Kidney epithelial cell (primary cell): ENCODE data around the gene HP1BP3. TPM values are rescaled to one million over a fixed set of nuclear protein-coding genes. Genes with fewer than 3 reads are reported as not detected.
A peak's percentile ranks its signal among the peaks of the same experiment; 100 is the strongest.

Source experiments
- DNase-seq: peaks from one replicate; pipeline ENCODE4 v3.0.0-alpha.2; 2010; ENCODE audit warnings: low read depth
- H3K27me3 ChIP-seq: 2 replicates; pipeline ENCODE4 v1.6.0; 2011; ENCODE audit warnings: low read length; ENCODE audit not compliant: control insufficient read depth, insufficient read depth
- H3K36me3 ChIP-seq: 2 replicates; pipeline ENCODE4 v1.5.1; 2011; ENCODE audit warnings: low read length; ENCODE audit not compliant: control insufficient read depth, insufficient read depth
- H3K4me3 ChIP-seq: 2 replicates; pipeline ENCODE4 v1.5.1; 2011; ENCODE audit warnings: low read depth, mild to moderate bottlenecking, control low read depth, low read length
- CTCF ChIP-seq: IDR thresholded peaks from 2 replicates; pipeline ENCODE4 v1.5.1; 2011; ENCODE audit warnings: mild to moderate bottlenecking, moderate library complexity, low read length, control low read depth, inconsistent platforms; ENCODE audit not compliant: insufficient read depth, poor library complexity, severe bottlenecking
- total RNA-seq: library from RNA; depleted of rRNA; stranded (reverse); fragments of >200 nt; gene quantifications from 2 replicates; pipeline ENCODE4 v1.2.3, GENCODE V29; 2015

HP1BP3 gene
- total RNA-seq, 1 donor from 2014 or later, result 122 TPM

GRCh38 chr1:20708057-20708456, 79.0 kb downstream of the HP1BP3 start:
- TF ChIP-seq CTCF, result no peak
- no peak for DNase-seq
- Histone ChIP-seq H3K27me3 (no peaks in the 10 kb centered on the region), H3K4me3 (no peak overlapping the region), H3K36me3 (no peaks in the 10 kb centered on the region)

- TF ChIP-seq CTCF, result no peak
- Histone ChIP-seq H3K4me3 (no peak overlapping the region), H3K36me3 (no peaks in the 10 kb centered on the region), H3K27me3 (no peaks in the 10 kb centered on the region)
- DNase-seq, result no peak
Measured at GRCh38 chr1:20706841-20707240, 80.3 kb downstream of the HP1BP3 start.

- DNase-seq, result no peak
- TF ChIP-seq CTCF, result no peak
- Histone ChIP-seq H3K4me3 (no peak overlapping the region), H3K36me3 (no peaks in the 10 kb centered on the region), H3K27me3 (no peaks in the 10 kb centered on the region)
Measured at GRCh38 chr1:20705203-20705755, 81.8 kb downstream of the HP1BP3 start.

- TF ChIP-seq CTCF, result no peak
- DNase-seq, result no peak
Measured at GRCh38 chr1:20704390-20705202, 82.5 kb downstream of the HP1BP3 start.

GRCh38 chr1:20703124-20703756, 83.9 kb downstream of the HP1BP3 start:
- no peak for DNase-seq
- Histone ChIP-seq H3K27me3 (no peaks in the 10 kb centered on the region), H3K36me3 (no peaks in the 10 kb centered on the region), H3K4me3 (no peak overlapping the region)
- no peak for TF ChIP-seq CTCF

More at GRCh38 chr1:20704390-20705202, 82.5 kb downstream of the HP1BP3 start:
- no peaks in the 10 kb centered on the region for H3K27me3 ChIP-seq
- no peak overlapping the region for H3K4me3 ChIP-seq
- H3K36me3 ChIP-seq, result no peaks in the 10 kb centered on the region

- no peak for DNase-seq
- no peaks in the 10 kb centered on the region for H3K36me3 ChIP-seq
- peak; percentile 36 for TF ChIP-seq CTCF
- H3K27me3 ChIP-seq, result no peaks in the 10 kb centered on the region
- no peak overlapping the region for H3K4me3 ChIP-seq
Measured at GRCh38 chr1:20702416-20702815, 84.7 kb downstream of the HP1BP3 start.
